Activated T-cell treated with anti-CD3 and anti-CD28 coated beads, Interleukin-2, amount 50 U/mL, for 24 hours (primary cell): ENCODE data around the gene TBC1D22A.

Experiments
- DNase-seq: peaks from one replicate; pipeline ENCODE4 v3.0.0-alpha.2; 2020
- H3K27ac Mint-ChIP-seq: 2 replicates; pipeline ENCODE4 v1.8.0; 2020; ENCODE audit warnings: mild to moderate bottlenecking, mixed read lengths
- H3K27me3 Mint-ChIP-seq: 2 replicates; pipeline ENCODE4 v1.8.0; 2020; ENCODE audit warnings: mixed read lengths
- H3K36me3 Mint-ChIP-seq: 2 replicates; pipeline ENCODE4 v1.8.0; 2020; ENCODE audit warnings: low read depth, mixed read lengths
- H3K4me1 Mint-ChIP-seq: 2 replicates; pipeline ENCODE4 v1.8.0; 2020; ENCODE audit warnings: low read depth, mixed read lengths
- H3K4me3 Mint-ChIP-seq: 2 replicates; pipeline ENCODE4 v1.8.0; 2020; ENCODE audit warnings: mild to moderate bottlenecking, moderate library complexity, mixed read lengths
- H3K9me3 Mint-ChIP-seq: 2 replicates; pipeline ENCODE4 v1.8.0; 2020; ENCODE audit warnings: mixed read lengths

TBC1D22A gene

GRCh38 chr22:47065756-47066615 lies 303.5 kb downstream of the TBC1D22A start:
- Mint-ChIP-seq H3K27ac (no peak overlapping the region), H3K4me1 (peaks cover 22% of the 10 kb centered on the region), H3K9me3 (no peaks in the 10 kb centered on the region), H3K27me3 (no peaks in the 10 kb centered on the region), H3K36me3 (peaks cover 36% of the 10 kb centered on the region), H3K4me3 (no peak overlapping the region)
- DNase-seq: no peak

- H3K4me3 Mint-ChIP-seq: no peak overlapping the region
- no peaks in the 10 kb centered on the region for H3K9me3 Mint-ChIP-seq
- peaks cover 22% of the 10 kb centered on the region for H3K4me1 Mint-ChIP-seq
- DNase-seq: no peak
- no peaks in the 10 kb centered on the region for H3K27me3 Mint-ChIP-seq
- peaks cover 30% of the 10 kb centered on the region for H3K36me3 Mint-ChIP-seq
- no peak overlapping the region for H3K27ac Mint-ChIP-seq
Measured at GRCh38 chr22:47066616-47066905, 304.1 kb downstream of the TBC1D22A start.

- Mint-ChIP-seq H3K9me3 (no peaks in the 10 kb centered on the region), H3K36me3 (peaks cover 27% of the 10 kb centered on the region), H3K27ac (peak overlapping the region; percentile 37), H3K4me1 (peaks cover 22% of the 10 kb centered on the region), H3K4me3 (no peak overlapping the region), H3K27me3 (no peaks in the 10 kb centered on the region)
- DNase-seq: no peak
Measured at GRCh38 chr22:47067321-47067890, 305.0 kb downstream of the TBC1D22A start.

- H3K27ac Mint-ChIP-seq: no peak overlapping the region
Measured at GRCh38 chr22:47067911-47068625, 305.6 kb downstream of the TBC1D22A start.

GRCh38 chr22:47068626-47068996 lies 306.2 kb downstream of the TBC1D22A start:
- Mint-ChIP-seq H3K4me3 (no peak overlapping the region), H3K27ac (no peak overlapping the region), H3K36me3 (peaks cover 27% of the 10 kb centered on the region), H3K4me1 (peaks cover 22% of the 10 kb centered on the region), H3K9me3 (peaks cover 2% of the 10 kb centered on the region), H3K27me3 (no peaks in the 10 kb centered on the region)
- no peak for DNase-seq

More at GRCh38 chr22:47067911-47068625, 305.6 kb downstream of the TBC1D22A start:
- peaks cover 27% of the 10 kb centered on the region for H3K36me3 Mint-ChIP-seq
- H3K4me3 Mint-ChIP-seq: no peak overlapping the region
- H3K4me1 Mint-ChIP-seq: peaks cover 22% of the 10 kb centered on the region
- no peaks in the 10 kb centered on the region for H3K27me3 Mint-ChIP-seq
- peaks cover 2% of the 10 kb centered on the region for H3K9me3 Mint-ChIP-seq
- no peak for DNase-seq

- H3K27me3 Mint-ChIP-seq: no peaks in the 10 kb centered on the region
- H3K27ac Mint-ChIP-seq: no peak overlapping the region
- H3K4me1 Mint-ChIP-seq: peaks cover 22% of the 10 kb centered on the region
- peaks cover 29% of the 10 kb centered on the region for H3K36me3 Mint-ChIP-seq
- peaks cover 2% of the 10 kb centered on the region for H3K9me3 Mint-ChIP-seq
- DNase-seq: no peak
- no peak overlapping the region for H3K4me3 Mint-ChIP-seq
Measured at GRCh38 chr22:47069270-47069669, 306.8 kb downstream of the TBC1D22A start.

- DNase-seq: no peak
- H3K4me1 Mint-ChIP-seq: peaks cover 14% of the 10 kb centered on the region
- peaks cover 40% of the 10 kb centered on the region for H3K36me3 Mint-ChIP-seq
- no peak overlapping the region for H3K4me3 Mint-ChIP-seq
- no peaks in the 10 kb centered on the region for H3K27me3 Mint-ChIP-seq
- H3K27ac Mint-ChIP-seq: no peak overlapping the region
- peaks cover 6% of the 10 kb centered on the region for H3K9me3 Mint-ChIP-seq
Measured at GRCh38 chr22:47071078-47071806, 308.8 kb downstream of the TBC1D22A start.

DNA sequence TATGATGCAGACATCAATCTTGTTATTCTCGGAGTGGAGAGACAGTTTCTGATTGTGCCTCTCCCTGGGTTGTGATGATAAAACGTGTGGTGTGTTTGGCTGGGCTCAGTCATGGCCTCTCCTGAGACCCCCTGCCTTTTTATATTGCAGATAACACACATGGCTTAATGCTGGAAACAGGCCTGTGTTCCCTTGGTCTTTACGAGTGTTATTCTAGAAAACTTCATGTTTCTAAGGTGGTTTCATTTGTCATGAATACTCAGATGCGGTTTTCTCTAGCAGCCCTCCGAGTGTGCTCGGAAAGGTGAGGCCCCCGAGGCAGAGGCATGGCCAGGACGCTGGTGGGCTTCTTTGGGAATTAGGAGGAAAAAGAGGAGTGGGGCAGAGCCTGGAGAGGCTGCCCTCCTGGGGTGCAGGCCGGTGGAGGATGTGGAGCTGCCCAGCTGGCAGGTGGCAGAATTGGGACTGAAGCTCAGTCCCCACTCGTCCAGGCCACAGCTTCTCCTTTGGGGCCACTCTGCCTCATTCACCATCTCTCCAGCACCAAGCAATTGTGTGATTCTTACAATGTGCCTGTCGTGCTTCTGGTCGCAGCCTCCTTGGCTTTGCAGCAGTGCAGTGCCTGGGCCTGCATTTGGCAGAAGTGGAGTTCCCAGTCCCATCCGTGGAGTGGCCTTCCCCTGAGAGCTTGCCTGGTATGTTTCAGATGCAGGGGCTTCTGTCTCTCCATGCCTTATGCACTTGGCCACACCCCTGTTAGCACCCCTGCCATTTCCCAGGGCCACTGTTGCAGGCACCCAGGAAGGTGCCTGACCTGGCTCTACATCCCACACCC lies 309.6 kb downstream of the TBC1D22A start:
- Mint-ChIP-seq H3K4me3 (no peak overlapping the region), H3K36me3 (peaks cover 45% of the 10 kb centered on the region), H3K27ac (no peak overlapping the region), H3K4me1 (peaks cover 10% of the 10 kb centered on the region), H3K9me3 (peaks cover 9% of the 10 kb centered on the region), H3K27me3 (no peaks in the 10 kb centered on the region)
- no peak for DNase-seq

GRCh38 chr22:47072642-47072967 lies 310.2 kb downstream of the TBC1D22A start:
- Mint-ChIP-seq H3K4me1 (peaks cover 5% of the 10 kb centered on the region), H3K27ac (peak overlapping the region; percentile 40), H3K36me3 (peaks cover 42% of the 10 kb centered on the region)

GRCh38 chr22:47073075-47073474 lies 310.6 kb downstream of the TBC1D22A start:
- DNase-seq: no peak
- Mint-ChIP-seq H3K27me3 (no peaks in the 10 kb centered on the region), H3K36me3 (peaks cover 45% of the 10 kb centered on the region), H3K27ac (no peak overlapping the region), H3K9me3 (peaks cover 9% of the 10 kb centered on the region), H3K4me3 (no peak overlapping the region), H3K4me1 (peaks cover 1% of the 10 kb centered on the region)

More at GRCh38 chr22:47072642-47072967, 310.2 kb downstream of the TBC1D22A start:
- H3K27me3 Mint-ChIP-seq: no peaks in the 10 kb centered on the region
- H3K9me3 Mint-ChIP-seq: peaks cover 9% of the 10 kb centered on the region
- no peak overlapping the region for H3K4me3 Mint-ChIP-seq
- no peak for DNase-seq

DNA sequence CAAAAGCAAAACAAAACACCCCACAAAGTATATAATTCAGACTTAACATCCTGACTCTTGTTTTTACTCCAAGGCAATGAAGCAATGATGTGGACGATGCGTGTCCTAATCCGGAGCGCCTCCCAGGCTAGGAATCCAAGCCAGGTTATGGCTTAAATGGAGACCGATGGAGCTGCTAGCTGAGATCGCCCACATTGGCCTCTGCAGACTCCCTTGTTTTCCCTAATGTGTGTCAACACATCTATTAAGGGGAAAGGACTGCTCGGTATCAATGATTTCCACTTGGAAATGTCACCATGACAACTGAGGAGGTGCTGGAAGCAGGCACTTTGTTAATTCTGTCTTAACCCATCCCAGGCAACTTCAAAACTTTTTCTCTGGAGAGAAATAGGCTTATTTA lies 311.7 kb downstream of the TBC1D22A start:
- Mint-ChIP-seq H3K27ac (no peak overlapping the region), H3K4me1 (no peaks in the 10 kb centered on the region), H3K9me3 (peaks cover 9% of the 10 kb centered on the region), H3K4me3 (no peak overlapping the region), H3K36me3 (peaks cover 53% of the 10 kb centered on the region), H3K27me3 (no peaks in the 10 kb centered on the region)
- no peak for DNase-seq

- DNase-seq: no peak
- H3K9me3 Mint-ChIP-seq: peaks cover 9% of the 10 kb centered on the region
- H3K4me3 Mint-ChIP-seq: no peak overlapping the region
- no peaks in the 10 kb centered on the region for H3K27me3 Mint-ChIP-seq
- no peak overlapping the region for H3K27ac Mint-ChIP-seq
- no peaks in the 10 kb centered on the region for H3K4me1 Mint-ChIP-seq
- H3K36me3 Mint-ChIP-seq: peaks cover 55% of the 10 kb centered on the region
Measured at GRCh38 chr22:47075568-47075967, 313.1 kb downstream of the TBC1D22A start.

DNA sequence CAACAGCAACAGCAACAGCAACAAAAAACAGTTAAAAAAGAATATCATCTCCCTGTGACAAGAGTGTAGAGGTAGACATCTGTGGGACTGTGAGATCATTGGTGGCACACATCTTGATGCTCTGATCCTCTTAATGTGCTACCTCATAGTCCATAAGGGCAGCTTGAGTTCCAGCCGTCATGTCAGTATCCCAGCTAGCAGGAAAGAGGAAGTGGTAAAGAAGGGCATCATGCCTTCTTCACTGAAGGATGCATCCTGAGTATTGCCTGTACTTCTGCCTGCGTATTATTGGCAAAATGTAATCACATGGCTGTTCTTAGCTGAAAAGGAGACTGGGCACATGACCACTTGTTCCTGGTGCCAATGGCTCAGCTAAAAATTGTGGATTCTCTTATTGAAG lies 314.3 kb downstream of the TBC1D22A start:
- DNase-seq: no peak
- H3K4me3 Mint-ChIP-seq: no peak overlapping the region
- H3K9me3 Mint-ChIP-seq: peaks cover 9% of the 10 kb centered on the region
- peaks cover 57% of the 10 kb centered on the region for H3K36me3 Mint-ChIP-seq
- no peaks in the 10 kb centered on the region for H3K4me1 Mint-ChIP-seq
- no peak overlapping the region for H3K27ac Mint-ChIP-seq
- no peaks in the 10 kb centered on the region for H3K27me3 Mint-ChIP-seq

DNA sequence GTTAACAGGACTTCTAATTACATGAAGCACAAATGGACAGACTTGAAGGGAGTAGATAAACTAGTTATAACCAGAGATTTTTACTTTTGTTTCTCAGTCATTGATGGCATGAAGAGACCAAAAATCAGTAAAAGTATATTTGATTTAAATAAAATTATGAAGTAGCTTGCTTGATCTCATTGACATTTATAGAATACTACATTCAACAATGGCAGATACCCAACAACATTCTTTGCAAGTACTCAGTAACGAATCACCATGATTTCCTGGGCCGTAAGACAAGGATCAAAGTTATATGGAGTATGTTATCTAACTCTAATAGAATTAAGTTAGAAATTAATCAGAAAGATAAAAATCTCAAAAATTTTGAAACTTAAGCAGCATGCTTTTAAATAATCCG lies 317.6 kb downstream of the TBC1D22A start:
- Mint-ChIP-seq H3K9me3 (peaks cover 8% of the 10 kb centered on the region), H3K36me3 (peaks cover 43% of the 10 kb centered on the region), H3K4me3 (no peak overlapping the region), H3K27me3 (no peaks in the 10 kb centered on the region), H3K27ac (no peak overlapping the region), H3K4me1 (peaks cover 19% of the 10 kb centered on the region)
- DNase-seq: no peak
